D721Med (cell line): ENCODE results near the gene INSC.

Experiments
- DNase-seq: peaks from one replicate; pipeline ENCODE4 v3.0.0; 2011; ENCODE audit warnings: low spot score; ENCODE audit not compliant: insufficient read length
- FAIRE-seq: peaks from 2 replicates; lab custom pipeline; 2011; peaks lifted over from hg19 to GRCh38; lab: Jason Lieb, UNC
- TF ChIP-seq, protein P1 (sequence below): IDR thresholded peaks from 2 replicates; pipeline ENCODE4 v1.5.1; 2012; ENCODE audit warnings: mild to moderate bottlenecking, control low read depth; ENCODE audit not compliant: insufficient read depth; ENCODE audit errors: missing control alignments

INSC gene

DNA sequence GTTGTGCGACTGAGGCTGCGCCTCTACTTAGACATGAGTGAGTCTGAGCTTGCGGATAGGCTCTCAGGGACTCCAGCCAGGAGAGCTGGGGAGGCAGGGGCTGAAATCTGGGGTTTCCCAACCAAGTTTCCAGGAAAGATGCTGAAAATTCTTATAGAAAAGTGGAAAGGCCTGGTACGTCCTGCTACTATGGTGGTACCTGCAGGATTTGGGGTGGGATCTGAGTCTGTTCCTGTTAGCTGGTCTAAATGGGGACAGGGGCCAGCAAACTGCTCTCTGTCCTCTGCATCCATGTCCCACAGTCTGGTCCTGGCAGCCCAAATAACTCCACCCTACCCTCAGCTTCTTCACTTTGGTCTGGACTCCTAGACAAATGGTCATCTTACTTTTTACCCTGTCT is 86.9 kb downstream of the INSC start:
- no peak for FAIRE-seq
- DNase-seq: no peak
- TF ChIP-seq, protein P1, sequence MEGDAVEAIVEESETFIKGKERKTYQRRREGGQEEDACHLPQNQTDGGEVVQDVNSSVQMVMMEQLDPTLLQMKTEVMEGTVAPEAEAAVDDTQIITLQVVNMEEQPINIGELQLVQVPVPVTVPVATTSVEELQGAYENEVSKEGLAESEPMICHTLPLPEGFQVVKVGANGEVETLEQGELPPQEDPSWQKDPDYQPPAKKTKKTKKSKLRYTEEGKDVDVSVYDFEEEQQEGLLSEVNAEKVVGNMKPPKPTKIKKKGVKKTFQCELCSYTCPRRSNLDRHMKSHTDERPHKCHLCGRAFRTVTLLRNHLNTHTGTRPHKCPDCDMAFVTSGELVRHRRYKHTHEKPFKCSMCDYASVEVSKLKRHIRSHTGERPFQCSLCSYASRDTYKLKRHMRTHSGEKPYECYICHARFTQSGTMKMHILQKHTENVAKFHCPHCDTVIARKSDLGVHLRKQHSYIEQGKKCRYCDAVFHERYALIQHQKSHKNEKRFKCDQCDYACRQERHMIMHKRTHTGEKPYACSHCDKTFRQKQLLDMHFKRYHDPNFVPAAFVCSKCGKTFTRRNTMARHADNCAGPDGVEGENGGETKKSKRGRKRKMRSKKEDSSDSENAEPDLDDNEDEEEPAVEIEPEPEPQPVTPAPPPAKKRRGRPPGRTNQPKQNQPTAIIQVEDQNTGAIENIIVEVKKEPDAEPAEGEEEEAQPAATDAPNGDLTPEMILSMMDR: no peak

DNA sequence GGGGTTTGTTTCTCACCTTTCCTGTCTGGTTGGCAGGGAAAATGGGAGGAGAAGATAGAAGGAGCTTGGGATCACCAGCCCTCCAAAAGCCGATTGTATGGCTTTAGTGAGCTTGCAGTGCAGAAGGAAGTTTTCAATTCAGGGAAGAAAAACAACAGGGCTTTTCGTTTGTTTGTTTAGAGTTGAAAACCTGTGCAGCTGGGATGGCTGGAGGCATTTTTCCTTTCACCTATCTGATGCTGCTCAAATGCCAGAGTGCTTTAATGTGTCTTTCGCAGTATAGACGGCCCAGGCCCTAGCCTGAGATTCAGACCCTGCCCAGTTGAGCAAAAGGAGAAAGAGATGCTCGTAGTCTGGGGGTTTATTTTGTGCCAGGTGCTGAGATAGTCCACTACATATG is 87.9 kb downstream of the INSC start:
- FAIRE-seq (no peak), DNase-seq (no peak)
- TF ChIP-seq, protein P1: no peak

DNA sequence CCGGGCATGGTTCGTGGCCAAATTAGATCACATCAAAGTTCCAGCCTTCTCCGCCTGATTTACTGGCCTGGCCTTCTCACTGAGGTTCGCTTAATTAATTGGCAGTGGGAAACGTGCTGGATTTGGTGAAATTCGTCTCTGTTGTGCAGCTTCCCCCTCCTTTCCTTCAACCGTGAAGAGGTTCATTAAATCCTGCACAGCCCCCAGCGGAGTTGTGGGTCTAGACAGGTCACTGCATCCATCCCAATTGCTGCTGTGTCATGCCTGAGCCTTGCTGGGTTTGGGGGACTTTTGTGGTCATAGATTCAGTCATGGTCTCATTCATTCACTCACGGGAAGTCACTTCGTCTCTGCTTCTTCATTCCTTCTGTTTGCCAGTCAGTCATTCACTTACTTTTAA is 90.0 kb downstream of the INSC start:
- FAIRE-seq (no peak), DNase-seq (no peak)
- TF ChIP-seq, protein P1: no peak

DNA sequence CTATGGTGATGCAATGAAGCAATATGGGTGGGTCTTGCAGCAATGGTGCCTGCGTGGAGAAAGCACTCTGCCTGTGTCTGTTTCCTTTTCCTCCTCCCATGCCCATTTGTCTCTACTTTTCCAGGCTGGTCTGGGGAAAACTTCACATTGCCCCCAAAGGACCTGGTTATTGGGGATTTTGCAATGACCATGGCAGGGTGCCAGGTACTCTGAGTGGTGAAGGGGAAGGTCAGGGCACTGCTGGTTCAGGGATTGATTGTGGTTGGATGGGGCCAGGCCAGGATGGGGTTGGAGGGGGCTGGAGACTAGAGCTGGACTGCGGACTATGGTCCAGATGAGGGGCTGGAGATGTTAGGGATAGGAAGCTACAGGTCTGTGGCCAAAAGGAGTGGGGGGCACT is 92.1 kb downstream of the INSC start:
- TF ChIP-seq, protein P1: no peak
- DNase-seq (no peak), FAIRE-seq (no peak)

DNA sequence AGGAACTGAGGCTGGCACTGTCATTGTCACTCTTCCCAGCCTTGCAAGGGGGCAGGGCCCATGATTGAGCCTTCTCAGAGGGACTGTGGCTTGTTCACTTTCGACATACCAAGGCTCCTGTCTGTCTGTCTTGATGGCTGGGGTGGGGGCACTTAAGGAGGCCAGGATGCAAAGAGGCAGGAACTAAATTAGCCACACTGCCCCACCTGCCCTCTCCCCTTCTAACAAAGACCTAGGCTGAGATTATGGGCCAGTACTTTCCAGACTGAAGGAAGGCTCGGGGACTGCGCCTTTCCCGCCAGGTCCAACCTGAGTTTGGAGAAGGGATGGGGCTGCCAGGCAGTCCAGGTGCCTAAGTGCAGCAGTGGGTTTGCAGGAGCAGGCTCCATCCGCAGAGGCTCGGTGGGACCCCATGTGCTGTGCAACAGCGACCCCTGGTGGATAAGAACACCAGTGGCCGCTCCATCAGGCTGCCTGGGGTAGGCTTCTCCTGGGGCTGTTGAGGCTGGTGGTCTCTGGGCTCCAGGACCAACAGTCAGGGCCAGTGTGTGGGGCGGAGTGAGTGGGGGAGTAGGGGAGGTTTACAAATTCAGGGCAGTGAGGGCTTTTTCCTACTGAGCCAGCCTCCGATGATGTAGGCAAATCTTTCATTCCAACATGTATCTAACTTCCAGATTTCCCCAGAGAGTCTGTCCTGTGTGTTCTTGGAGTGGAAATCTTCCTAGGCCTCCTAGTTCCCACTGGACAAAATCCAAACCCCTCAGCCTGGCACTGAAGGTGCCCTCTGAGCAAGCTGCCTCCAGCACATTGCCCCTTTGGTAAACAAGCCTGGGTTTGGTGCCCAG is 93.9 kb downstream of the INSC start:
- DNase-seq (peak; percentile 64), FAIRE-seq (no peak)
- TF ChIP-seq, protein P1: peak; percentile 87

DNA sequence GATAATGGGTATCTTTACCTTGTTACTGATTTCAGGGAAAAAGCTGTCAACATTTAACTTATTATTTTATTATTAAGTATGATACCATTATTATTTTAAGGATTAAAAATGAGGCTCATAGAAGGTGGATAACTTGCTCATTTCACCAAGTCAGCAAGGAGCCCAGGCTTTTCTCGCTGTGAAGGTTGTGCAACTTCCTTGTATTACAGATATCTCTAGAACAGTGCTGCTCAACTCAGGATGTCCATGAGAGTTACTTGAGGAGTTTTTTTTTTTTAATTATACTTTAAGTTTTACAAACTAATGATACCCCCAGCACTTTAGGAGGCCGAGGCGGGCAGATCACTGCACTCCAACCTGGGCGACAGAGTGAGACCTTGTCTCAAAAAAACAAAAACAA is 98.2 kb downstream of the INSC start:
- no peak for FAIRE-seq
- no peak for DNase-seq
- TF ChIP-seq, protein P1: no peak
